GM12801 (cell line): ENCODE results near the gene NKAIN2.

Experiments
- TF ChIP-seq, protein P1 (sequence below): IDR thresholded peaks from one replicate; pipeline ENCODE4 v1.5.1; 2011; ENCODE audit warnings: control low read depth; ENCODE audit not compliant: insufficient read length; ENCODE audit errors: extremely low read depth

The NKAIN2 gene

DNA sequence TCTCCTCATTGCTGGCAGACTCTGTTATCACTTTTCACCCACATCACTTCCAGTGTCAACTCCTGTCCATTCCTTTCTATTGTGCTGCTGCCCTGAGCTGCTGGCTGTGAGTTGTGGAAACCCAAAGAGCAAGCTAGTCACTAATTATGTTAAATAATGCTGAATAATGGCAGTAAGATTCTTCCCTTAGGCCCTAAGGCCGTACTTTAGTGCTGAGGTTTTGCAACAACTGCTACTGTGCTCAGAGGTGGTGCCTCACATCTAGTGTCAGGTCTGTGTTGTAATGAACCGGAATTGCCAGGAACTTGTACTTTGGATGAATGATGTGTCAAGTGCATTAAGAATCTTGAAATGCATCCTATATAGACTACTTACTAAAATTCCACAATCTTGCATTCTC lies 786.3 kb downstream of the NKAIN2 start:
- TF ChIP-seq, protein P1, sequence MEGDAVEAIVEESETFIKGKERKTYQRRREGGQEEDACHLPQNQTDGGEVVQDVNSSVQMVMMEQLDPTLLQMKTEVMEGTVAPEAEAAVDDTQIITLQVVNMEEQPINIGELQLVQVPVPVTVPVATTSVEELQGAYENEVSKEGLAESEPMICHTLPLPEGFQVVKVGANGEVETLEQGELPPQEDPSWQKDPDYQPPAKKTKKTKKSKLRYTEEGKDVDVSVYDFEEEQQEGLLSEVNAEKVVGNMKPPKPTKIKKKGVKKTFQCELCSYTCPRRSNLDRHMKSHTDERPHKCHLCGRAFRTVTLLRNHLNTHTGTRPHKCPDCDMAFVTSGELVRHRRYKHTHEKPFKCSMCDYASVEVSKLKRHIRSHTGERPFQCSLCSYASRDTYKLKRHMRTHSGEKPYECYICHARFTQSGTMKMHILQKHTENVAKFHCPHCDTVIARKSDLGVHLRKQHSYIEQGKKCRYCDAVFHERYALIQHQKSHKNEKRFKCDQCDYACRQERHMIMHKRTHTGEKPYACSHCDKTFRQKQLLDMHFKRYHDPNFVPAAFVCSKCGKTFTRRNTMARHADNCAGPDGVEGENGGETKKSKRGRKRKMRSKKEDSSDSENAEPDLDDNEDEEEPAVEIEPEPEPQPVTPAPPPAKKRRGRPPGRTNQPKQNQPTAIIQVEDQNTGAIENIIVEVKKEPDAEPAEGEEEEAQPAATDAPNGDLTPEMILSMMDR: no peak

DNA sequence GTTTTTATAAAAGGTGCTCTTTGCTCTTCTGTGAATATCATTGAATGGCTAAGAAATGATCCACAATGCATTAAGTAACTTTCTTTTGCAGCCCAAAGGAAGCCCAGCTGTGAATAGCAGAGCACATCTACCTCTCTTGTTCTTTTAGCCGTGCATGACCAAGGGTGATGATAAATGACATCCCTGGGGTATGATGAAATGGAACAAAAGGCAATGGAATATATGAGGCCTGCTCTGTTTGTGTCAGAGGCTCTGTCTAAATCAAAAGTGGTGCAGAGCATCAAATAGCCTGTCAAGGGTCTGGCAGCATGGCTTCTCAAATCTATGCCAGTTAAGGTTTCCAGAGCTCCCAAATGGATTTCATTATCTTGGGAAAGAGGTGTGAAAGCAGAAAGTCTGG lies 796.0 kb downstream of the NKAIN2 start:
- TF ChIP-seq, protein P1: no peak

DNA sequence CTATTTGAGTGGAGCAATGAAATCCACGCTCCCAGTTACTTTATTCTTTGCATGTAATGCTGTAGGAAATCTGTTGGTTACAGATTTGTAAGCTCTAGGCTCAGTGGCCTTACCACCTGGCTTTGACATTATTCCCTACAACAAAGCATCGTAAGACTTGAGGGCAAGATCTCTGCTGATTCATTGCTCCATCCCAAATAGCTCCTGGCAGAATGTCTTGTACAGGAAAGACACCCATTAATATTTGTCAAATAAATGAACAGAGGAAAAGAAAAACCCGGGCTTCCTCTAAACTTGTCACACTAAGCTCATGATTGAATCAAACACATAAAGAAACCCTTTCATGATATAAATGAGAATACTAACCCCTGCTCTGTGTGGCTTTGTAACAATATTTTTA lies 801.1 kb downstream of the NKAIN2 start:
- TF ChIP-seq, protein P1: no peak

DNA sequence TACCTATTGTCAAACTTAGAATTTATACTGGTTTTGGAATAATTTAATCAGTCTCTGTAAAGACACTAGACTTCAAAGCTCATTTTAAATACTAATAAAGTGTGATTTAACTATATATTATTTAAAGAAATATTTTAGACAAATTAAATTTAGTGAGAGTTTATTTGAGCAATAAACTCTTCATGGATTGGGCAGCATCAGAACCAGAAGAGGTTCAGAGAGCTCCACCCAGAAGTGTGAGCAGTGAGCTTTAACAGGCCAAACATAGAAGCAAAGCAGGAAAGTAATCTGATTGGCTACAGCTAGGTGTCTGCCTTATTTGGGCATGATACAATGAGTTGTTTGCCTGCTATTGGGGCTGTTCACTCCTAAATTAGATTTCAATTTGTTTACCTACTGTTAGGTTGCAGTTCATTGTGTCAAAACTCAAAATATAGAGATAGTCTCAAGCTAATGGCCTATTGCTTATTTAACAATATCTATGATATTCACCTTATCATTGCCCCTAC lies 803.5 kb downstream of the NKAIN2 start:
- TF ChIP-seq, protein P1: no peak

DNA sequence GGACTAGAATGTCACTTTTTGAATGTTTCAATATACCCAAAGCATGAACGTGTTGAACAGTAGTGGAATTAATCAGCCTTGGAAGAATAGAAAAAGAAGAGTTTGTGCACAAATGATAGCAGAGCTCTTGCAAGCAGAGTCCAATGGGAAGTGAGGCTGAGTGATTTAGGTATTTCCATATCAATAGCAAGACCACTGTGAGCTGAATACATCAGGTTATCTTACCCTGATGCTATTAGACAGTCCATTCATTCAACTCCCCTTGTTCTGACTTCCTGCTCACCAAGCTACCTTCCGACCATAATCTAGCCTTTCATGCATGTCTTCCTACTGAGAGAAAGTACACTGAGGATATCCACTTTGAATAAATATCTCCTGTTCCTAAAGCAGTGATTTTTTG lies 809.4 kb downstream of the NKAIN2 start:
- TF ChIP-seq, protein P1: no peak

DNA sequence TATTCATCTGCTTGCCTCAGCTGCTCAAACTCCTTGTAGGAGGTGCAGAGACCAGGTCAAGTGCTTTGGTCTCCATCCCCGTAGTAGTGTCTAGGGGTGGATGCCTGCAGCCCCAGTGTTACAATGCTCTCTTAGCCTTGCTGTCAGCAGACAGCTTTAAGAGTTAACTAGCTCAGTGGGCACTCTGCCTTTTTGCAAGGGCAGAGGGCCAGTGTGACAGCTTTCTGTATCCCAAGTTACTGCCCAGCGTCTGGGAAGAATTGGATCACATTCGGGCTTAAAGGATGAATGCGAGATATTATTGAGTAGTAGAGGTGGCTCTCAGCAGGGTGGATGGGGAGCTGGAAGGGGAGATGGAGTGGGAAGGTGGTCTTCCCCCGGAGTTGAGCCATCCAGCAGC lies 818.7 kb downstream of the NKAIN2 start:
- TF ChIP-seq, protein P1: no peak

DNA sequence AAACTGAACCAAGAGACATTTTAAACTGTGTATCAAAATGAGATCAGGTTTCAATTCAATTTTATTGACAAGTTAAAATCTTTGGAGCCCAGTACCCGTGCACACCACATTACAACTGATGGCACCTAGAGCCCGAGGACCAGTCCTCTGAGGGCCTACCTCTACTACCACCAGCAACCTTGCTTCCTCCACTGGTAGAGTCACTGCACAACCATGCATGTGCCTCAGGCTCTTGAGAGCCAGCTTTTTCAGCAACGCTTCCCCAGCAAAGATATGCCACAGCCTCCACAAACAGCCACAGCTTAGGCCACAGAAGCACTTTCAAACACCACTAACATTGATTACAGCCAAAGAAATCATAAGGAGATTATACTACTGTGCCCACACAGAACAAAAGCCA lies 830.0 kb downstream of the NKAIN2 start:
- TF ChIP-seq, protein P1: no peak

DNA sequence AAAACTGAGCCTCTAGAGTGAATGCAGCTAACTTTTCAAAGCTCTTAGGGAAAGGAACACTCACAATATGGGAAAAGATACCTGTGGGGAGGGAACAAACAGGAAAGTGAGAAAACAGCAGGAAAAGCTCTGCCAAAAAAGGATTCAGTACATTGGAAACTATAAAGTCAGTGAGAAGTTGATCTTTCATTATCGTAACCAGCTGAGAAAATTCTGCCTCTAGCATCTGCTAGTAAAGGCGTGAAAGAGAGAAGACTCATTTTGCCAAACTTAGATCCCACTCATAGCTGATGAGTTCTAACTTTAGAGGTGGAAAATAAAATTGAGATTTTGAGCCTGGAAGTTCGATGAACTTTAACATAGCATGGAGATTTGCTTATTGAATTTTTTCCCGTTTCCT lies 836.8 kb downstream of the NKAIN2 start:
- TF ChIP-seq, protein P1: no peak
